Stimulated activated CD4-positive, alpha-beta T cell treated with anti-CD3 and anti-CD28 coated beads, Interleukin-1b, Interleukin-23, amount 100 ng/mL, for 48 hours (primary cell): ENCODE measurements around the gene MEOX2.

Experiments
- DNase-seq: peaks from one replicate; pipeline ENCODE4 v3.0.0-alpha.2; 2020

Gene MEOX2

GRCh38 chr7:15607529-15608210, 78.8 kb downstream of the MEOX2 start:
- DNase-seq, result no peak

GRCh38 chr7:15606561-15606960, 79.9 kb downstream of the MEOX2 start:
- no peak for DNase-seq

- no peak for DNase-seq
Observed at GRCh38 chr7:15604166-15604565, 82.3 kb downstream of the MEOX2 start.

- no peak for DNase-seq
Observed at GRCh38 chr7:15603124-15603523, 83.4 kb downstream of the MEOX2 start.

- no peak for DNase-seq
Observed at GRCh38 chr7:15602236-15602635, 84.2 kb downstream of the MEOX2 start.

- no peak for DNase-seq
Observed at GRCh38 chr7:15601175-15601574, 85.3 kb downstream of the MEOX2 start.

- DNase-seq, result no peak
Observed at GRCh38 chr7:15600298-15600697, 86.2 kb downstream of the MEOX2 start.

- no peak for DNase-seq
Observed at GRCh38 chr7:15594461-15594860, 92.0 kb downstream of the MEOX2 start.

GRCh38 chr7:15593382-15593781, 93.1 kb downstream of the MEOX2 start:
- DNase-seq, result no peak

- DNase-seq, result no peak
Observed at GRCh38 chr7:15586266-15586665, 100.2 kb downstream of the MEOX2 start.

- no peak for DNase-seq
Observed at GRCh38 chr7:15584575-15584974, 101.9 kb downstream of the MEOX2 start.

- no peak for DNase-seq
Observed at GRCh38 chr7:15582773-15583172, 103.7 kb downstream of the MEOX2 start.

- no peak for DNase-seq
Observed at GRCh38 chr7:15581352-15581951, 105.0 kb downstream of the MEOX2 start.

GRCh38 chr7:15580604-15581351, 105.7 kb downstream of the MEOX2 start:
- no peak for DNase-seq

GRCh38 chr7:15577600-15577999, 108.9 kb downstream of the MEOX2 start:
- no peak for DNase-seq

- no peak for DNase-seq
Observed at GRCh38 chr7:15571301-15571878, 115.1 kb downstream of the MEOX2 start.

- DNase-seq, result no peak
Observed at GRCh38 chr7:15567652-15568051, 118.8 kb downstream of the MEOX2 start.

GRCh38 chr7:15567036-15567435, 119.4 kb downstream of the MEOX2 start:
- no peak for DNase-seq

- no peak for DNase-seq
Observed at GRCh38 chr7:15566476-15566875, 120.0 kb downstream of the MEOX2 start.

- DNase-seq, result no peak
Observed at GRCh38 chr7:15561835-15562234, 124.6 kb downstream of the MEOX2 start, which contains the start of gene AGMO. Gene AGMO, minus strand, starts transcription at chr7:15562015.
